ENCODE data around the gene KYNU.

GRCh38 chr2:142875010-142875409 is 2.5 kb upstream of the KYNU start:
- TF ChIP-seq POLR2A (IDR thresholded peaks at IDR 0.05; ENCODE audit: low read length) (no peak), GATA1 (IDR thresholded peaks at IDR 0.05; ENCODE audit: low read depth, low read length) (no peak)
